Panc1 (cell line): ENCODE results near the gene SEL1L2. TPM values are rescaled to one million over a fixed set of nuclear protein-coding genes. Genes with fewer than 3 reads are reported as not detected.
A peak's percentile ranks its signal among the peaks of the same experiment; 100 is the strongest.

Experiments used
- ATAC-seq: fragments of 200-7000 bp; cut with Tn5 transposase; 2 replicates; pipeline ENCODE4 v1.9.1; 2020; ENCODE audit warnings: mild to moderate bottlenecking, moderate library complexity
- BruUV-seq: library from RNA; stranded (reverse); fragments of 400-500 nt; replicated peaks from 2 replicates; lab custom pipeline; 2021; lab: Mats Ljungman, UMichigan
- CTCF ChIA-PET: fragments of 300-600 bp; sonication (Branson Sonifier 250); formaldehyde crosslinking; loops from one replicate; lab custom pipeline; 2022; ENCODE audit warnings: antibody characterized with exemption; lab: Charles Lee
- POLR2A ChIA-PET: fragments of 300-600 bp; sonication (Branson Sonifier 250); formaldehyde crosslinking; loops from one replicate; lab custom pipeline; 2022; ENCODE audit warnings: antibody characterized with exemption; lab: Charles Lee
- DNase-seq: peaks from one replicate; pipeline ENCODE4 v3.0.0-alpha.2; 2010; ENCODE audit warnings: low read depth, low spot score
- H3K27ac ChIP-seq: 2 replicates; pipeline ENCODE4 v1.5.1; 2011; ENCODE audit warnings: mild to moderate bottlenecking, low read length, inconsistent platforms
- H3K27me3 ChIP-seq: fragments of 200-500 bp; sonication (Bioruptor generic); 2 replicates; pipeline ENCODE4 v1.6.0; 2014; ENCODE audit warnings: low read length, inconsistent platforms; ENCODE audit not compliant: control insufficient read depth, insufficient read depth
- H3K36me3 ChIP-seq: fragments of 200-500 bp; sonication (Bioruptor generic); 2 replicates; pipeline ENCODE4 v1.5.1; 2014; ENCODE audit warnings: inconsistent platforms, mild to moderate bottlenecking, low read length, moderate library complexity; ENCODE audit not compliant: control insufficient read depth, insufficient read depth
- H3K4me1 ChIP-seq: 2 replicates; pipeline ENCODE4 v1.5.1; 2011; ENCODE audit warnings: inconsistent platforms, mild to moderate bottlenecking, low read length, moderate library complexity; ENCODE audit not compliant: control insufficient read depth, insufficient read depth
- H3K4me3 ChIP-seq, 2 experiments: 2 replicates each; pipeline ENCODE4 v1.5.1; 2011 to 2012; ENCODE audit warnings: low read depth in 2 of 2, low read length in 2 of 2, mild to moderate bottlenecking in 2 of 2, inconsistent platforms in 1 of 2, moderate library complexity in 1 of 2
- H3K9me3 ChIP-seq: fragments of 200-500 bp; sonication (Bioruptor generic); 2 replicates; pipeline ENCODE4 v1.5.1; 2014; ENCODE audit warnings: low read depth, mild to moderate bottlenecking, inconsistent platforms, low read length, moderate library complexity; ENCODE audit not compliant: control insufficient read depth, insufficient read depth
- POLR2AphosphoS5 ChIP-seq: IDR thresholded peaks from 2 replicates; pipeline ENCODE4 v1.6.1; 2012; ENCODE audit warnings: mild to moderate bottlenecking, low read depth, low read length, moderate library complexity
- SIN3A ChIP-seq: IDR thresholded peaks from 2 replicates; pipeline ENCODE4 v1.6.1; 2012; ENCODE audit warnings: low read depth, mild to moderate bottlenecking, low read length, moderate library complexity, borderline replicate concordance; ENCODE audit not compliant: insufficient read depth
- TCF7L2 ChIP-seq: IDR thresholded peaks from 2 replicates; pipeline ENCODE4 v1.6.1; 2011; ENCODE audit warnings: mild to moderate bottlenecking, low read depth, low read length, inconsistent platforms
- in situ Hi-C: cut with HindIII; loops from 2 replicates; pipeline ENCODE4 v1.10.0; 2016; ENCODE audit warnings: low sequenced_read_pairs, low pct_unique_long_range_greater_than_20kb
- intact Hi-C: fragments of 100-400 bp; cut with micrococcal nuclease; formaldehyde crosslinking; loops from one replicate; pipeline ENCODE4 v1.10.0; 2022; ENCODE audit not compliant: unreplicated experiment
- total RNA-seq: library from RNA; stranded (reverse); gene quantifications from one replicate; pipeline ENCODE4 v1.2.1, GENCODE V29; 2021; ENCODE audit not compliant: unreplicated experiment
- TF ChIP-seq, protein P1 (sequence below): fragments of 450-650 bp; IDR thresholded peaks from 2 replicates; pipeline ENCODE4 v1.5.1; 2017; ENCODE audit warnings: mild to moderate bottlenecking
- TF ChIP-seq, protein P2 (sequence below), 2 experiments: IDR thresholded peaks; 2 replicates each; pipeline ENCODE4 v1.6.1; 2011 to 2012; ENCODE audit warnings: low read depth in 2 of 2, control low read depth in 1 of 2, low read length in 1 of 2, mild to moderate bottlenecking in 1 of 2, moderate library complexity in 1 of 2; ENCODE audit not compliant: insufficient read depth in 1 of 2

Gene SEL1L2
- total RNA-seq, 1 experiment from 2014 or later: not detected

GRCh38 chr20:13822459-13822858 lies 168.0 kb downstream of the SEL1L2 start:
- H3K4me1 ChIP-seq: no peaks in the 10 kb centered on the region
- peaks cover 3% of the 10 kb centered on the region for H3K36me3 ChIP-seq
- no peak overlapping the region for H3K27ac ChIP-seq
- H3K4me3 ChIP-seq: no peak overlapping the region
- in situ Hi-C loops (no loop called here), intact Hi-C loops (no loop called here)
- TF ChIP-seq, protein P1, sequence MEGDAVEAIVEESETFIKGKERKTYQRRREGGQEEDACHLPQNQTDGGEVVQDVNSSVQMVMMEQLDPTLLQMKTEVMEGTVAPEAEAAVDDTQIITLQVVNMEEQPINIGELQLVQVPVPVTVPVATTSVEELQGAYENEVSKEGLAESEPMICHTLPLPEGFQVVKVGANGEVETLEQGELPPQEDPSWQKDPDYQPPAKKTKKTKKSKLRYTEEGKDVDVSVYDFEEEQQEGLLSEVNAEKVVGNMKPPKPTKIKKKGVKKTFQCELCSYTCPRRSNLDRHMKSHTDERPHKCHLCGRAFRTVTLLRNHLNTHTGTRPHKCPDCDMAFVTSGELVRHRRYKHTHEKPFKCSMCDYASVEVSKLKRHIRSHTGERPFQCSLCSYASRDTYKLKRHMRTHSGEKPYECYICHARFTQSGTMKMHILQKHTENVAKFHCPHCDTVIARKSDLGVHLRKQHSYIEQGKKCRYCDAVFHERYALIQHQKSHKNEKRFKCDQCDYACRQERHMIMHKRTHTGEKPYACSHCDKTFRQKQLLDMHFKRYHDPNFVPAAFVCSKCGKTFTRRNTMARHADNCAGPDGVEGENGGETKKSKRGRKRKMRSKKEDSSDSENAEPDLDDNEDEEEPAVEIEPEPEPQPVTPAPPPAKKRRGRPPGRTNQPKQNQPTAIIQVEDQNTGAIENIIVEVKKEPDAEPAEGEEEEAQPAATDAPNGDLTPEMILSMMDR: peak; percentile 21
- TF ChIP-seq POLR2AphosphoS5 (no peak), SIN3A (no peak)
- TF ChIP-seq, protein P2, sequence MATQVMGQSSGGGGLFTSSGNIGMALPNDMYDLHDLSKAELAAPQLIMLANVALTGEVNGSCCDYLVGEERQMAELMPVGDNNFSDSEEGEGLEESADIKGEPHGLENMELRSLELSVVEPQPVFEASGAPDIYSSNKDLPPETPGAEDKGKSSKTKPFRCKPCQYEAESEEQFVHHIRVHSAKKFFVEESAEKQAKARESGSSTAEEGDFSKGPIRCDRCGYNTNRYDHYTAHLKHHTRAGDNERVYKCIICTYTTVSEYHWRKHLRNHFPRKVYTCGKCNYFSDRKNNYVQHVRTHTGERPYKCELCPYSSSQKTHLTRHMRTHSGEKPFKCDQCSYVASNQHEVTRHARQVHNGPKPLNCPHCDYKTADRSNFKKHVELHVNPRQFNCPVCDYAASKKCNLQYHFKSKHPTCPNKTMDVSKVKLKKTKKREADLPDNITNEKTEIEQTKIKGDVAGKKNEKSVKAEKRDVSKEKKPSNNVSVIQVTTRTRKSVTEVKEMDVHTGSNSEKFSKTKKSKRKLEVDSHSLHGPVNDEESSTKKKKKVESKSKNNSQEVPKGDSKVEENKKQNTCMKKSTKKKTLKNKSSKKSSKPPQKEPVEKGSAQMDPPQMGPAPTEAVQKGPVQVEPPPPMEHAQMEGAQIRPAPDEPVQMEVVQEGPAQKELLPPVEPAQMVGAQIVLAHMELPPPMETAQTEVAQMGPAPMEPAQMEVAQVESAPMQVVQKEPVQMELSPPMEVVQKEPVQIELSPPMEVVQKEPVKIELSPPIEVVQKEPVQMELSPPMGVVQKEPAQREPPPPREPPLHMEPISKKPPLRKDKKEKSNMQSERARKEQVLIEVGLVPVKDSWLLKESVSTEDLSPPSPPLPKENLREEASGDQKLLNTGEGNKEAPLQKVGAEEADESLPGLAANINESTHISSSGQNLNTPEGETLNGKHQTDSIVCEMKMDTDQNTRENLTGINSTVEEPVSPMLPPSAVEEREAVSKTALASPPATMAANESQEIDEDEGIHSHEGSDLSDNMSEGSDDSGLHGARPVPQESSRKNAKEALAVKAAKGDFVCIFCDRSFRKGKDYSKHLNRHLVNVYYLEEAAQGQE (IDR thresholded peaks at IDR 0.05; ENCODE audit: insufficient read depth in 1 of 2, low read depth in 2 of 2, low read length in 1 of 2): no peak
- POLR2A ChIA-PET: no interaction called here
- DNase-seq (no peak), ATAC-seq (no peak)
- H3K27me3 ChIP-seq: peaks cover 2% of the 10 kb centered on the region
- CTCF ChIA-PET: no interaction called here
- H3K9me3 ChIP-seq: no peaks in the 10 kb centered on the region
- no TSS peak for BruUV-seq

GRCh38 chr20:13821876-13822275 lies 168.5 kb downstream of the SEL1L2 start:
- peaks cover 2% of the 10 kb centered on the region; the same call in 1 of the 2 replicates for H3K27me3 ChIP-seq
- peaks cover 9% of the 10 kb centered on the region for H3K36me3 ChIP-seq
- H3K27ac ChIP-seq: no peak overlapping the region
- H3K4me3 ChIP-seq: no peak overlapping the region
- BruUV-seq: no TSS peak
- no peak for TF ChIP-seq POLR2AphosphoS5
- TF ChIP-seq SIN3A: no peak
- no peak for TF ChIP-seq TCF7L2
- TF ChIP-seq, protein P2 (IDR thresholded peaks at IDR 0.05; ENCODE audit: insufficient read depth in 1 of 2, low read depth in 2 of 2, low read length in 1 of 2): no peak
- TF ChIP-seq, protein P1: no peak
- intact Hi-C loops (no loop called here), in situ Hi-C loops (no loop called here)
- ATAC-seq: no peak
- ChIA-PET CTCF (no interaction called here), POLR2A (no interaction called here)
- no peaks in the 10 kb centered on the region for H3K4me1 ChIP-seq
- no peak for DNase-seq
- no peaks in the 10 kb centered on the region for H3K9me3 ChIP-seq
